Measurements from ENCODE around the gene ATP1A1. TPM values are rescaled to one million over a fixed set of nuclear protein-coding genes. Genes with fewer than 3 reads are reported as not detected.
A peak's percentile ranks its signal among the peaks of the same experiment; 100 is the strongest.

The ATP1A1 gene
- total and polyA plus RNA-seq, 9 of the 15 experiments (the other 6 are each of a cell fraction or from before 2014, with no cell fraction given), result 99.3 to 513 (median 234) TPM

GRCh38 chr1:116373431-116374352 is 648 bp downstream of the ATP1A1 start (continued):
- TF ChIP-seq MNT (conservative IDR thresholded peaks at IDR 0.05) (peak in 1 of 2 experiments; percentile 69; a peak in 3 of 4 replicates), PRMT5 (CRISPR knock-in tag; IDR thresholded peaks at IDR 0.05) (no peak), RB1 (IDR thresholded peaks at IDR 0.05; ENCODE audit: low read depth) (peak; percentile 75), PREB (CRISPR knock-in tag; IDR thresholded peaks at IDR 0.05) (no peak), ZNF253 (CRISPR knock-in tag; conservative IDR thresholded peaks at IDR 0.05) (no peak), CREM (IDR thresholded peaks at IDR 0.05; ENCODE audit: low read depth) (peak; percentile 23; the same call in 1 of the 2 replicates), RBBP5 (IDR thresholded peaks at IDR 0.05; ENCODE audit: borderline replicate concordance, insufficient read depth, low read length, poor library complexity, severe bottlenecking) (peak; percentile 81), ZNF592 (IDR thresholded peaks at IDR 0.05) (peak; percentile 33; the same call in 1 of the 2 replicates), NFIC (IDR thresholded peaks at IDR 0.05) (peak; percentile 30; the same call in 1 of the 2 replicates), BRD9 (IDR thresholded peaks at IDR 0.05; ENCODE audit: low read depth, partially characterized antibody) (no peak), PCBP1 (IDR thresholded peaks at IDR 0.05; ENCODE audit: low read depth, low read length, poor library complexity, severe bottlenecking) (peak; percentile 18)
